Sigmoid colon (tissue), 7 donors: ENCODE measurements around the gene RBKS. TPM values are rescaled to one million over a fixed set of nuclear protein-coding genes. Genes with fewer than 3 reads are reported as not detected.

Experiments
- DNase-seq: peaks from one replicate; pipeline ENCODE4 v3.0.0-alpha.2; 2019
- H3K27ac ChIP-seq, 4 donors: fragments of 200-600 bp; sonication (generic); one replicate each; pipeline ENCODE4 v1.5.1; 2016 to 2019; ENCODE audit warnings: mild to moderate bottlenecking in 1 of 4
- H3K27me3 ChIP-seq, 3 donors: fragments of 200-600 bp; sonication (generic); one replicate each; pipeline ENCODE4 v1.5.1; 2019; ENCODE audit warnings: mild to moderate bottlenecking in 1 of 3
- H3K36me3 ChIP-seq, 4 donors: fragments of 200-600 bp; sonication (generic); one replicate each; pipeline ENCODE4 v1.5.1; 2016 to 2019
- H3K4me1 ChIP-seq, 4 donors: fragments of 200-600 bp; sonication (generic); one replicate each; pipeline ENCODE4 v1.5.1; 2017 to 2019
- H3K4me3 ChIP-seq, 4 donors: fragments of 200-600 bp; sonication (generic); one replicate each; pipeline ENCODE4 v1.5.1; 2017 to 2019; ENCODE audit warnings: mild to moderate bottlenecking in 2 of 4, moderate library complexity in 1 of 4
- H3K9me3 ChIP-seq, 4 donors: fragments of 200-600 bp in 3 of 4; sonication (generic) in 3 of 4; one replicate each; pipeline versions ENCODE4 v1.5.1 to v1.6.1; 2013 to 2019
- CTCF ChIP-seq, 4 experiments: fragments of 450-650 bp in 3 of 4; fragments of 200-600 bp in 1 of 4; IDR thresholded peaks; one replicate each; pipeline ENCODE4 v1.5.1; 2016 to 2019; ENCODE audit warnings: antibody characterized with exemption in 4 of 4, mild to moderate bottlenecking in 3 of 4, moderate library complexity in 2 of 4
- EP300 ChIP-seq, 4 donors: sonication (generic); formaldehyde crosslinking; IDR thresholded peaks; one replicate each; pipeline ENCODE4 v1.6.1; 2017; ENCODE audit warnings: antibody characterized with exemption in 4 of 4
- POLR2A ChIP-seq, 2 donors: fragments of 450-650 bp; IDR thresholded peaks; one replicate each; pipeline ENCODE4 v1.6.1; 2016; ENCODE audit warnings: antibody characterized with exemption in 2 of 2, mild to moderate bottlenecking in 2 of 2, moderate library complexity in 2 of 2
- POLR2AphosphoS5 ChIP-seq, 4 donors: sonication (generic); formaldehyde crosslinking; IDR thresholded peaks; one replicate each; pipeline ENCODE4 v1.6.1; 2017; ENCODE audit warnings: antibody characterized with exemption in 4 of 4
- WGBS, 2 donors: extraction: QIAGEN DNeasy Blood & Tissue Kit; methylation state at CpG; one replicate each; pipeline ENCODE4 v1.1.7; 2013; 5-methylcytosine and 5-hydroxymethylcytosine counted together
- intact Hi-C: fragments of 100-400 bp; cut with DNase I; formaldehyde crosslinking; loops from one replicate; pipeline ENCODE4 v1.15.1; 2023
- polyA plus RNA-seq, 3 donors: library from polyadenylated mRNA; stranded (reverse); fragments of 200-250 nt; gene quantifications; one replicate each; pipeline ENCODE4 v1.2.3, GENCODE V29; 2013
- total RNA-seq, 4 donors: library from RNA; depleted of rRNA; stranded (reverse); fragments of >200 nt; gene quantifications; one replicate each; pipeline ENCODE4 v1.1.0, GENCODE V29; 2016
- donor health status: healthy with polysubstance abuse.
- donor health status: Bipolar disorder and iron deficiency.
- donor health status: healthy.

RBKS gene
- total and polyA plus RNA-seq, 7 donors, result 0.55 to 28.0 (median 3.1) TPM

DNA sequence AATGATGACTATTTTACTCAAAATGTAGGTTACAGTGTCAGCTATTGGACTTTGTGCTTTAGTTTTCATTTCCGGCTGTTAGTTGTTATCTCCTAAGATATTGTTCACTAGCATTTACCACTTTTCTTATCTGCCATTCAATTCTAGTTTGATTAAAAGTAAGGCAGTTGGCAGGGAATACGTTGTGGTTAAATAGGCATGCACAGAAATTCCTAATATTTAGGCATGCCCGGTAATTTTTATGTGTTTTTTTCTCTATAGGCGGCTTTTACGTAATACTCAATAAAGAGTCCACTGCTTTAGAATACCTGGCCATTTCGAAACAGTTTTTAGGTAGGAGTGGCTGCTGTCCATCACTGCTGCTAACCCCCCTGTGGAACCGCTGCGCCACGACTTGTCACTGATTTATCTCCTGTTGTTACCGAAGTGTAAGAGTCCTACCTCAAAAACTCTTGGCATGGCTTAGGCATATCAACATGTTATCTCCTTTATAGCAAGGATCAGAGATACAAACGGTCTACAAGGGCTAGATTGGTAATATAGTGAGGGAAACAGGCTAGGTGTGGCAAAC is 39.8 kb upstream of the RBKS start:
- Histone ChIP-seq H3K4me3 (no peak overlapping the region), H3K36me3 (peaks cover 0 to 10% (median 0%) of the 10 kb centered on the region in 4 donors), H3K27ac (peak overlapping the region in 1 of 4 donors; percentile 7), H3K4me1 (no peaks in the 10 kb centered on the region), H3K27me3 (no peaks in the 10 kb centered on the region), H3K9me3 (no peaks in the 10 kb centered on the region)
- WGBS, 2 donors, result 15 to 69% methylated on average over 11 of the region's 11 CpGs
- DNase-seq, result no peak
- TF ChIP-seq CTCF (IDR thresholded peaks at IDR 0.05) (no peak), EP300 (IDR thresholded peaks at IDR 0.05) (no peak), POLR2A (IDR thresholded peaks at IDR 0.05) (no peak), POLR2AphosphoS5 (IDR thresholded peaks at IDR 0.05) (no peak)
- intact Hi-C loops, result no loop called here

DNA sequence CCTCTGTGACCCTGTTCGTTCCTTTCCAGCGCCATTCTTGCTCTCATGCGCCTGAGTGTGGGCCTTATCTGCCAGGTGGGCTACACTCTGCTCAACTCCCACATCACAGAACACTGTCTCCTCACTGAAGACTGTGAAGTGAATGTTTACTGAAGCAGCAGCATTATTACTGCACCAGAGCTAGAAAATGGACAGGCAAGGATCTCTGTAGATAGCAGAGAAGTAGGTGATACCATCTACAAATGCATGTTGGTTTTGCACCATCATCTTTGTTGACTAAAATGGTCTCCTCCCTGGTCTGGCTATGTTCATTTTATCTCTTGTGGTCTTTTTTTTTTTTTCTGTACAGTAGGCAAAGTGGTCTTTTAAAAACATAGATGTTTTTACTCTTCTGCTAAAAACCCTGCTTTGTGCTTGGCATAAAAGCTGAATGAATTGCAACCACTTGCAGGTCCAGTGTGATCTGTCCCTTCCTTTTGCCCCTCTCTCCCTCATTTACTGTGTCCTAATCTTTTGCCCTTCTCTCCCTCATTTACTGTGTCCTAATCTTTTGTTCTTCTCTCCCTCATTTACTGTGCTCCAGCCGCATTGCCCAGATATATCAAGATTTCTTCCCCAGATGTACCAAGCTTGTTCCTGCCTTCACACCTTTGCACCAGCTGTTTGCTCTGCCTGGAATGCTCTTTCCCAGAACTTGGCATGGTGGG is 35.7 kb upstream of the RBKS start:
- TF ChIP-seq CTCF (IDR thresholded peaks at IDR 0.05) (no peak), POLR2A (IDR thresholded peaks at IDR 0.05) (no peak), EP300 (IDR thresholded peaks at IDR 0.05) (no peak), POLR2AphosphoS5 (IDR thresholded peaks at IDR 0.05) (no peak)
- Histone ChIP-seq H3K36me3 (peaks cover 0 to 10% (median 0%) of the 10 kb centered on the region in 4 donors), H3K27me3 (no peaks in the 10 kb centered on the region), H3K4me1 (no peaks in the 10 kb centered on the region), H3K27ac (no peak overlapping the region), H3K4me3 (no peak overlapping the region), H3K9me3 (no peaks in the 10 kb centered on the region)
- intact Hi-C loops, result no loop called here
- 96 to 97% methylated on average over 4 of the region's 4 CpGs for WGBS, 2 donors
- no peak for DNase-seq

DNA sequence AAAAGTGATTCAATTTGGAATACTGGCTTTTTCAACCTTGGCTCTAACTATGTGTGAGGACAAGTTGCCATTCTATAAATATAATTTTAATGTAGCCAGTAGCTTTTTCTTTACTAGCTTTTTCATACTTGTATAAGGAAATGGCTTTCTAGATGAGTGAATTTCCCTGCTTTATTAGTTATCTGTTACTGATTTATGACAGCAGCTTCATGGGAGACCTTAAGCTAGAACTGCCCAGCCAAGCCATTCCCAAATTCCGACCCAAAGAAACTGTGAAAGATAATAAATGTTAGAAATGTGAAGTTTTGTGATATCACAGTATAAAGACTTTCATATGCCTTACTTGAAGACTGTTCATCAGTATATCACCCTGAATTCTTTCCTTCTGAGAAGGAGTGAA is 32.7 kb upstream of the RBKS start:
- no peak overlapping the region for H3K27ac ChIP-seq
- 27 to 75% methylated on average over 1 of the region's 1 CpG for WGBS, 2 donors
- no peaks in the 10 kb centered on the region for H3K27me3 ChIP-seq
- no peaks in the 10 kb centered on the region for H3K4me1 ChIP-seq
- no peaks in the 10 kb centered on the region for H3K9me3 ChIP-seq
- DNase-seq, result no peak
- H3K4me3 ChIP-seq, result no peak overlapping the region
- intact Hi-C loops, result no loop called here
- no peaks in the 10 kb centered on the region for H3K36me3 ChIP-seq
- TF ChIP-seq CTCF (IDR thresholded peaks at IDR 0.05), result no peak
- no peak for TF ChIP-seq EP300 (IDR thresholded peaks at IDR 0.05)
- no peak for TF ChIP-seq POLR2A (IDR thresholded peaks at IDR 0.05)
- TF ChIP-seq POLR2AphosphoS5 (IDR thresholded peaks at IDR 0.05), result no peak

DNA sequence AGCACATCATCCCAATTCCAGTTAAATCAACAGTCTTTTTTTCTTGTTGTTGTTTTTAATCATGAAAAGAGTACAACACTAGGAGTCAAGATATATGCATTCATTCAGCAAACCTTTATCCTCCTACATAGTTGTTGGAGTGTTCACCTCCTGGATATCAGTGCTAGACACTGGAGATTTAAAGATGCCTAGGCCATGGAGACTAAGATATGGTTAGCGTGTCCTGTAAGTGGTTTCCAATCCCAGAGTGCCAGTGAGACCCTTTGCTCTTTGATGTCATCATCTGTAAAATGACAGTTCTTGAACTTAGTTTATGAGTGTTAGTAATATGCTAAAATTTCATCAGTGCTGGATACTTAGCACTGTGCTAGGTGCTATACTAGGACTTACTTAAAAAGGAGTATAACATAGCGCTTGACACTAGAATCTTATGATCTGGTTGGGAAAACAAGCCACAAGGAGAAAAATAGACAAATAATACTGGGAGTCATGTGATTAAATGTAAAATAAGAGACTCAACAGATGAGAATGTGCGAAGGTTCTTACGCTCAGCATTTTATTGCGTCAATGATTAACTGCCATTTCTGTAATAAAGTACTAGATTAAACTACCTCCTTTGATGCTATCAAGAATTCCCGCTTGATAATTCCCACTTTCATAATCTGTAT is 31.8 kb upstream of the RBKS start:
- intact Hi-C loops, result no loop called here
- TF ChIP-seq EP300 (IDR thresholded peaks at IDR 0.05), result no peak
- no peak for TF ChIP-seq POLR2A (IDR thresholded peaks at IDR 0.05)
- TF ChIP-seq CTCF (IDR thresholded peaks at IDR 0.05), result no peak
- TF ChIP-seq POLR2AphosphoS5 (IDR thresholded peaks at IDR 0.05), result no peak
- Histone ChIP-seq H3K27ac (no peak overlapping the region), H3K4me3 (no peak overlapping the region), H3K36me3 (no peaks in the 10 kb centered on the region), H3K9me3 (no peaks in the 10 kb centered on the region), H3K4me1 (peaks cover 0 to 4% (median 4%) of the 10 kb centered on the region in 4 donors), H3K27me3 (no peaks in the 10 kb centered on the region)
- WGBS, 2 donors, result 21 to 76% methylated on average over 6 of the region's 6 CpGs
- no peak for DNase-seq
